IMR-90 (cell line): Measurements from ENCODE around the gene NCKAP5. TPM values are rescaled to one million over a fixed set of nuclear protein-coding genes. Genes with fewer than 3 reads are reported as not detected.

Experiments
- ATAC-seq: fragments of 200-7000 bp; cut with Tn5 transposase; 2 replicates; pipeline ENCODE4 v1.9.1; 2020; ENCODE audit warnings: low read depth, mild to moderate bottlenecking, moderate library complexity
- BruUV-seq: library from RNA; stranded (reverse); fragments of 400-500 nt; replicated peaks from 2 replicates; lab custom pipeline; 2021; lab: Mats Ljungman, UMichigan
- CTCF ChIA-PET: fragments of 300-600 bp; formaldehyde crosslinking; extraction: SDS; loops from one replicate; lab custom pipeline; 2021; ENCODE audit warnings: antibody characterized with exemption; lab: Yijun Ruan, JAX
- POLR2A ChIA-PET: fragments of 300-600 bp; sonication (Branson Sonifier 250); formaldehyde crosslinking; loops from one replicate; lab custom pipeline; 2022; ENCODE audit warnings: antibody characterized with exemption; ENCODE audit not compliant: unreplicated experiment; lab: Charles Lee
- DNase-seq: peaks from one replicate; pipeline ENCODE4 v3.0.0; 2013
- H2AFZ ChIP-seq: replicated peaks from 2 replicates; pipeline ENCODE3; 2013; ENCODE audit warnings: low read length, mild to moderate bottlenecking; ENCODE audit not compliant: poor library complexity
- H2AK5ac ChIP-seq: 2 replicates; pipeline ENCODE4 v1.6.1; 2013; ENCODE audit warnings: low read depth, low read length, inconsistent platforms
- H2AK9ac ChIP-seq: replicated peaks from 2 replicates; pipeline ENCODE3; 2013; ENCODE audit warnings: mild to moderate bottlenecking, low read depth, low read length, moderate library complexity; ENCODE audit not compliant: poor library complexity
- H2BK120ac ChIP-seq: 2 replicates; pipeline ENCODE4 v1.6.1; 2013; ENCODE audit warnings: low read depth, low read length, inconsistent platforms
- H2BK15ac ChIP-seq: 3 replicates; pipeline ENCODE4 v1.6.1; 2013; ENCODE audit warnings: low read depth, low read length, inconsistent platforms
- H2BK20ac ChIP-seq: 2 replicates; pipeline ENCODE4 v1.6.1; 2013; ENCODE audit warnings: low read depth, mild to moderate bottlenecking, inconsistent platforms, low read length, moderate library complexity
- H2BK5ac ChIP-seq: 2 replicates; pipeline ENCODE4 v1.6.1; 2013; ENCODE audit warnings: mild to moderate bottlenecking, low read depth, low read length, inconsistent platforms; ENCODE audit not compliant: poor library complexity, severe bottlenecking
- H3K14ac ChIP-seq: replicated peaks from 2 replicates; pipeline ENCODE4 v1.6.1; 2013; ENCODE audit warnings: low read depth, low read length, inconsistent platforms
- H3K18ac ChIP-seq: 2 replicates; pipeline ENCODE4 v1.6.1; 2013; ENCODE audit warnings: low read depth, low read length, control low read depth
- H3K23ac ChIP-seq: 2 replicates; pipeline ENCODE4 v1.6.1; 2013; ENCODE audit warnings: low read depth, low read length, inconsistent platforms
- H3K27ac ChIP-seq: 2 replicates; pipeline ENCODE4 v1.5.1; 2013; ENCODE audit warnings: mild to moderate bottlenecking, control low read depth, low read length; ENCODE audit not compliant: insufficient read depth
- H3K27me3 ChIP-seq: 2 replicates; pipeline ENCODE4 v1.6.1; 2013; ENCODE audit warnings: low read length; ENCODE audit not compliant: control insufficient read depth, insufficient read depth
- H3K36me3 ChIP-seq: 2 replicates; pipeline ENCODE4 v1.6.1; 2013; ENCODE audit warnings: low read length, mixed read lengths; ENCODE audit not compliant: control insufficient read depth, insufficient read depth
- H3K4ac ChIP-seq: 2 replicates; pipeline ENCODE4 v1.6.1; 2013; ENCODE audit warnings: low read depth, low read length, inconsistent platforms
- H3K4me1 ChIP-seq: 2 replicates; pipeline ENCODE4 v1.6.1; 2013; ENCODE audit warnings: low read length, mixed read lengths; ENCODE audit not compliant: control insufficient read depth, insufficient read depth
- H3K4me2 ChIP-seq: 2 replicates; pipeline ENCODE4 v1.6.1; 2013; ENCODE audit warnings: low read depth, mild to moderate bottlenecking, control low read depth, low read length, moderate library complexity
- H3K4me3 ChIP-seq: 2 replicates; pipeline ENCODE4 v1.5.1; 2013; ENCODE audit warnings: low read depth, mild to moderate bottlenecking, control low read depth, low read length, moderate library complexity; ENCODE audit not compliant: insufficient read depth
- H3K56ac ChIP-seq: 2 replicates; pipeline ENCODE4 v1.6.1; 2013; ENCODE audit warnings: low read length, inconsistent platforms; ENCODE audit not compliant: insufficient read depth; ENCODE audit errors: extremely low read depth
- H3K79me1 ChIP-seq, 2 experiments: 2 replicates each; pipeline ENCODE4 v1.6.1; 2013; ENCODE audit warnings: low read length in 2 of 2, inconsistent platforms in 1 of 2, low read depth in 1 of 2
- H3K9ac ChIP-seq: 2 replicates; pipeline ENCODE4 v1.6.1; 2013; ENCODE audit warnings: low read depth, low read length, control low read depth
- H3K9me1 ChIP-seq: 2 replicates; pipeline ENCODE4 v1.6.1; 2013; ENCODE audit warnings: low read length, inconsistent platforms; ENCODE audit not compliant: insufficient read depth
- H3K9me3 ChIP-seq: 2 replicates; pipeline ENCODE4 v1.6.1; 2013; ENCODE audit warnings: low read length; ENCODE audit not compliant: control insufficient read depth, insufficient read depth
- H4K20me1 ChIP-seq: 2 replicates; pipeline ENCODE4 v1.6.1; 2013; ENCODE audit warnings: low read length, inconsistent platforms; ENCODE audit not compliant: insufficient read depth
- H4K5ac ChIP-seq: 2 replicates; pipeline ENCODE4 v1.6.1; 2013; ENCODE audit warnings: mild to moderate bottlenecking, low read depth, low read length, control low read depth
- H4K8ac ChIP-seq, 2 experiments: 2 replicates each; pipeline ENCODE4 v1.6.1; 2013; ENCODE audit warnings: low read depth in 2 of 2, low read length in 2 of 2, control low read depth in 1 of 2, inconsistent platforms in 1 of 2
- H4K91ac ChIP-seq: 2 replicates; pipeline ENCODE4 v1.6.1; 2013; ENCODE audit warnings: low read depth, low read length, inconsistent platforms; ENCODE audit not compliant: insufficient read depth
- CEBPB ChIP-seq: IDR thresholded peaks from 2 replicates; pipeline ENCODE4 v1.6.1; 2012; ENCODE audit warnings: low read depth, low read length, improper control_type of control experiment
- FOS ChIP-seq: fragments of 150-350 bp; IDR thresholded peaks from 2 replicates; pipeline ENCODE4 v1.6.1; 2016; ENCODE audit warnings: low read depth, low read length
- MXI1 ChIP-seq: IDR thresholded peaks from 2 replicates; pipeline ENCODE4 v1.6.1; 2012; ENCODE audit warnings: low read depth, mild to moderate bottlenecking, low read length, moderate library complexity, borderline replicate concordance
- RFX5 ChIP-seq: IDR thresholded peaks from 2 replicates; pipeline ENCODE4 v1.8.0; 2012; ENCODE audit warnings: low read depth, mild to moderate bottlenecking, low read length, moderate library complexity
- WGBS, 2 experiments: methylation state at CpG; one replicate each; pipeline versions ENCODE4 v1.1.5 to v1.1.7; 2013; ENCODE audit warnings: missing lambda C conversion rate in 2 of 2; ENCODE audit not compliant: insufficient read length in 1 of 2; ENCODE audit errors: extremely low coverage in 2 of 2; 5-methylcytosine and 5-hydroxymethylcytosine counted together
- dilution Hi-C: fragments of 300-500 bp; cut with HindIII; formaldehyde crosslinking; loops from one replicate; pipeline ENCODE4 v1.14.3; 2018; ENCODE audit warnings: low sequenced_read_pairs; ENCODE audit not compliant: unreplicated experiment
- in situ Hi-C: fragments of 300-500 bp; cut with MboI; formaldehyde crosslinking; loops from 3 replicates; pipeline ENCODE4 v1.14.3; 2019; ENCODE audit warnings: low sequenced_read_pairs, inconsistent platforms, mixed read lengths
- intact Hi-C: fragments of 100-400 bp; cut with micrococcal nuclease; formaldehyde crosslinking; loops from 2 replicates; pipeline ENCODE4 v1.10.0; 2022
- polyA plus RNA-seq, 3 experiments: library from polyadenylated mRNA; depleted of rRNA; stranded (reverse); fragments of >200 nt; gene quantifications; 2 replicates each; pipeline ENCODE4 v1.2.3, GENCODE V29; 2012; ENCODE audit warnings: low replicate concordance in 1 of 3
- total RNA-seq: library from RNA; depleted of rRNA; stranded (reverse); fragments of >200 nt; gene quantifications from 2 replicates; pipeline ENCODE4 v1.2.3, GENCODE V29; 2012

NCKAP5 gene
- total and polyA plus RNA-seq, 2 of the 4 experiments (the other 2 are of a cell fraction): 2.7 to 3.9 TPM

DNA sequence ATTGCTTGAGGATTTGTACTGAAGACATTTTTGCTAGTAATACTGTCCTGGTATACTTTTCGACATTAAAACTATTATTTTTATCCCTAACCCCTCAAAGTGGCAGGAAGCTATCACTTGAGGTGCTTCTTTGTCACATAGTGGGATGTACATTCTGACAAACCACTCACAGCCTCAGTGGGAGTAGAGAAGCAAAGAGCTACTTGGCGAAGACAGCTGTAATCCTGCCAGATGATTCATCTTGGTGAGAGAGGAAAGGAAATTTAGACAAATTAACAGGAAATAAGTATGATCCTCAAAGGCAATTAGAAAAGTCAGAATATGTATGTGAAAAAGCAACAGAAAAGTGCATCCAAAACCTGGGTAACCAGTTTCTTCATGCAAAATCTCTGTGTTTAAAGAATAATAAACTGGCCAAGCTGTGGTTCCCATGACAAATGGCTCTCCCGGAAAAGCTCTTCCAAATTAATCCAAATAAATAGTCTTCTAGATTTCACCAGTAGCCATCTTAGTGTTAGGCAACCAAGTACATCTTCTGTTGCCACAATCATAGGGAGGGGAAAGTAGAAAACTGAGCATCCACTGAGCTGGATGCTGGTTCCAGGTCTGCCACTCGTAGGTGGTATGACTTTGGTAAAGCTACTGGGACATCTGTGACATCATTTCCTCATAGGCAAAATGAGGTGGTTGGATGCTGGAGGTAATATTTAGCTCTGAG lies 590.3 kb downstream of the NCKAP5 start:
- peaks cover 10 to 45% of the 10 kb centered on the region in 2 experiments; a peak in 3 of 4 replicates for H3K79me1 ChIP-seq
- peaks cover 13% of the 10 kb centered on the region; the same call in 1 of the 2 replicates for H4K20me1 ChIP-seq
- H2AFZ ChIP-seq: no peak overlapping the region
- peaks cover 12% of the 10 kb centered on the region for H3K9me1 ChIP-seq
- intact Hi-C loops (no loop called here), dilution Hi-C loops (no loop called here), in situ Hi-C loops (no loop called here)
- 0 out of 2 replicates have a peak overlapping the region, but pooled peaks have one; percentile 19 for H2BK20ac ChIP-seq
- no peaks in the 10 kb centered on the region for H3K36me3 ChIP-seq
- H4K5ac ChIP-seq: no peak overlapping the region
- H2BK15ac ChIP-seq: peak overlapping the region; percentile 45; the same call in 1 of the 3 replicates
- no peak overlapping the region for H2AK9ac ChIP-seq
- H3K14ac ChIP-seq: peak overlapping the region; percentile 51
- peaks cover 6% of the 10 kb centered on the region for H3K4me1 ChIP-seq
- H3K27ac ChIP-seq: no peak overlapping the region
- no peak overlapping the region for H4K91ac ChIP-seq
- peak overlapping the region; percentile 27; the same call in 1 of the 2 replicates for H2BK120ac ChIP-seq
- BruUV-seq: no TSS peak
- peak; percentile 59 for ATAC-seq
- H4K8ac ChIP-seq: peak overlapping the region in 1 of 2 experiments; percentile 24; a peak in 1 of 4 replicates
- no peak overlapping the region for H3K9ac ChIP-seq
- H3K4ac ChIP-seq: peak overlapping the region; percentile 62
- CTCF ChIA-PET: interaction anchor here (0.6 to 0.9 kb wide), 2 partner anchors 22 to 120 kb away, joined by 3 read pairs; no protein-coding TSS in a partner anchor
- no peak overlapping the region for H3K23ac ChIP-seq
- POLR2A ChIA-PET: no interaction called here
- no CpG with 5 or more reads among the region's 4 CpGs for WGBS, 2 experiments
- H3K4me3 ChIP-seq: no peak overlapping the region
- H3K4me2 ChIP-seq: no peak overlapping the region
- H2AK5ac ChIP-seq: peak overlapping the region; percentile 58; the same call in 1 of the 2 replicates
- no peaks in the 10 kb centered on the region for H3K27me3 ChIP-seq
- H2BK5ac ChIP-seq: no peak overlapping the region
- no peak overlapping the region for H3K56ac ChIP-seq
- H3K18ac ChIP-seq: no peak overlapping the region; the same call in 1 of the 2 replicates
- no peaks in the 10 kb centered on the region for H3K9me3 ChIP-seq
- no peak for TF ChIP-seq FOS
- TF ChIP-seq CEBPB: peak; percentile 55
- no peak for TF ChIP-seq MXI1
- TF ChIP-seq RFX5: no peak
- peak; percentile 80 for DNase-seq
